Subcutaneous adipose tissue (tissue), 4 donors: ENCODE measurements around the gene HADH. TPM values are rescaled to one million over a fixed set of nuclear protein-coding genes. Genes with fewer than 3 reads are reported as not detected.

Experiments used
- CTCF ChIP-seq: fragments of 450-650 bp; IDR thresholded peaks from one replicate; pipeline ENCODE4 v1.5.1; 2016; ENCODE audit warnings: low read depth, mild to moderate bottlenecking, control low read depth, antibody characterized with exemption, moderate library complexity
- total RNA-seq, 4 donors: library from RNA; depleted of rRNA; stranded (reverse); fragments of >200 nt; gene quantifications; one replicate each; pipeline ENCODE4 v1.1.0, GENCODE V29; 2016

Gene HADH
- total RNA-seq, 4 donors from 2014 or later: 184 to 303 (median 188) TPM

- no peak for TF ChIP-seq CTCF
These were observed 18.3 kb downstream of the HADH start for GRCh38 chr4:108007984-108008383.

GRCh38 chr4:108008721-108009120, 19.0 kb downstream of the HADH start:
- TF ChIP-seq CTCF: no peak

GRCh38 chr4:108010167-108010566, 20.5 kb downstream of the HADH start:
- no peak for TF ChIP-seq CTCF

GRCh38 chr4:108013327-108013726, 23.6 kb downstream of the HADH start:
- no peak for TF ChIP-seq CTCF

GRCh38 chr4:108013955-108014354, 24.3 kb downstream of the HADH start:
- TF ChIP-seq CTCF: no peak

GRCh38 chr4:108018040-108018883, 28.6 kb downstream of the HADH start:
- no peak for TF ChIP-seq CTCF

GRCh38 chr4:108018884-108019187, 29.1 kb downstream of the HADH start:
- no peak for TF ChIP-seq CTCF
